Measurements from ENCODE around the gene FAM234B. TPM values are rescaled to one million over a fixed set of nuclear protein-coding genes. Genes with fewer than 3 reads are reported as not detected.

Gene FAM234B
- polyA plus RNA-seq, 1 of the 3 experiments (the other 2 are of a cell fraction), result 3.7 TPM

- Histone ChIP-seq H4K20me1 (ENCODE audit: insufficient read depth) (no peaks in the 10 kb centered on the region), H3K9me3 (no peaks in the 10 kb centered on the region), H3K36me3 (replicated peaks in 1 of 2; ENCODE audit: control insufficient read depth in 1 of 2, insufficient read depth in 2 of 2, low read length in 1 of 2) (peaks cover 0 to 11% of the 10 kb centered on the region in 2 experiments), H3F3A (replicated peaks; ENCODE audit: insufficient read depth) (no peaks in the 10 kb centered on the region), H3K9ac (no peak overlapping the region), H2AFZ (ENCODE audit: low read depth) (no peak overlapping the region), H3K4me2 (no peak overlapping the region), H3K79me2 (ENCODE audit: insufficient read depth) (no peaks in the 10 kb centered on the region), H3K27ac (ENCODE audit: low read depth in 2 of 2, low read length in 1 of 2) (no peak overlapping the region), H3K4me1 (ENCODE audit: control insufficient read depth in 1 of 2, insufficient read depth in 2 of 2, low read depth in 1 of 2, low read length in 1 of 2) (no peaks in the 10 kb centered on the region), H3K9me2 (no peaks in the 10 kb centered on the region), H3K27me3 (ENCODE audit: insufficient read depth) (no peaks in the 10 kb centered on the region), H3K4me3 (ENCODE audit: low read depth in 2 of 2, low read length in 1 of 2) (no peak overlapping the region)
- POLR2A ChIA-PET, result no interaction called here
- WGBS (ENCODE audit: low lambda C conversion rate), result 86% methylated on average over 2 of the region's 2 CpGs
- CTCF ChIA-PET, result interaction anchor here (1.2 kb wide), 1 partner anchor 146 kb away, joined by 6 read pairs; no protein-coding TSS in a partner anchor
- no peak for DNase-seq
- TF ChIP-seq JUND (IDR thresholded peaks at IDR 0.05) (no peak), ELF1 (IDR thresholded peaks at IDR 0.05) (no peak), RFX5 (IDR thresholded peaks at IDR 0.05; ENCODE audit: low read length) (no peak), GABPA (IDR thresholded peaks at IDR 0.05; ENCODE audit: low read depth) (no peak), MXI1 (IDR thresholded peaks at IDR 0.05; ENCODE audit: low read depth, low read length) (no peak), SIN3A (IDR thresholded peaks at IDR 0.05; ENCODE audit: borderline replicate concordance, low read depth, low read length) (no peak), USF2 (IDR thresholded peaks at IDR 0.05; ENCODE audit: borderline replicate concordance, low read depth, low read length) (no peak), GATA2 (CRISPR knock-in tag; IDR thresholded peaks at IDR 0.05) (no peak), POLR2AphosphoS5 (IDR thresholded peaks at IDR 0.05; ENCODE audit: low read depth, low read length) (no peak), RCOR1 (IDR thresholded peaks at IDR 0.05; ENCODE audit: low read length) (no peak), CHD2 (IDR thresholded peaks at IDR 0.05; ENCODE audit: low read length, partially characterized antibody) (no peak), YY1 (IDR thresholded peaks at IDR 0.05; ENCODE audit: low read depth) (no peak), FOXM1 (IDR thresholded peaks at IDR 0.05; ENCODE audit: low read depth) (no peak), EZH2phosphoT487 (IDR thresholded peaks at IDR 0.05; ENCODE audit: borderline replicate concordance, low read depth) (no peak)
- TF ChIP-seq, protein P1, sequence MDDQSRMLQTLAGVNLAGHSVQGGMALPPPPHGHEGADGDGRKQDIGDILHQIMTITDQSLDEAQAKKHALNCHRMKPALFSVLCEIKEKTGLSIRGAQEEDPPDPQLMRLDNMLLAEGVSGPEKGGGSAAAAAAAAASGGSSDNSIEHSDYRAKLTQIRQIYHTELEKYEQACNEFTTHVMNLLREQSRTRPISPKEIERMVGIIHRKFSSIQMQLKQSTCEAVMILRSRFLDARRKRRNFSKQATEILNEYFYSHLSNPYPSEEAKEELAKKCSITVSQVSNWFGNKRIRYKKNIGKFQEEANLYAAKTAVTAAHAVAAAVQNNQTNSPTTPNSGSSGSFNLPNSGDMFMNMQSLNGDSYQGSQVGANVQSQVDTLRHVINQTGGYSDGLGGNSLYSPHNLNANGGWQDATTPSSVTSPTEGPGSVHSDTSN (IDR thresholded peaks at IDR 0.05), result no peak
- TF ChIP-seq, protein P2, sequence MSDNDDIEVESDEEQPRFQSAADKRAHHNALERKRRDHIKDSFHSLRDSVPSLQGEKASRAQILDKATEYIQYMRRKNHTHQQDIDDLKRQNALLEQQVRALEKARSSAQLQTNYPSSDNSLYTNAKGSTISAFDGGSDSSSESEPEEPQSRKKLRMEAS (IDR thresholded peaks at IDR 0.05; ENCODE audit: low read depth), result no peak
- TF ChIP-seq, protein P3, sequence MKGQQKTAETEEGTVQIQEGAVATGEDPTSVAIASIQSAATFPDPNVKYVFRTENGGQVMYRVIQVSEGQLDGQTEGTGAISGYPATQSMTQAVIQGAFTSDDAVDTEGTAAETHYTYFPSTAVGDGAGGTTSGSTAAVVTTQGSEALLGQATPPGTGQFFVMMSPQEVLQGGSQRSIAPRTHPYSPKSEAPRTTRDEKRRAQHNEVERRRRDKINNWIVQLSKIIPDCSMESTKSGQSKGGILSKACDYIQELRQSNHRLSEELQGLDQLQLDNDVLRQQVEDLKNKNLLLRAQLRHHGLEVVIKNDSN (IDR thresholded peaks at IDR 0.05; ENCODE audit: borderline replicate concordance, low read depth), result no peak
- TF ChIP-seq, protein P4, sequence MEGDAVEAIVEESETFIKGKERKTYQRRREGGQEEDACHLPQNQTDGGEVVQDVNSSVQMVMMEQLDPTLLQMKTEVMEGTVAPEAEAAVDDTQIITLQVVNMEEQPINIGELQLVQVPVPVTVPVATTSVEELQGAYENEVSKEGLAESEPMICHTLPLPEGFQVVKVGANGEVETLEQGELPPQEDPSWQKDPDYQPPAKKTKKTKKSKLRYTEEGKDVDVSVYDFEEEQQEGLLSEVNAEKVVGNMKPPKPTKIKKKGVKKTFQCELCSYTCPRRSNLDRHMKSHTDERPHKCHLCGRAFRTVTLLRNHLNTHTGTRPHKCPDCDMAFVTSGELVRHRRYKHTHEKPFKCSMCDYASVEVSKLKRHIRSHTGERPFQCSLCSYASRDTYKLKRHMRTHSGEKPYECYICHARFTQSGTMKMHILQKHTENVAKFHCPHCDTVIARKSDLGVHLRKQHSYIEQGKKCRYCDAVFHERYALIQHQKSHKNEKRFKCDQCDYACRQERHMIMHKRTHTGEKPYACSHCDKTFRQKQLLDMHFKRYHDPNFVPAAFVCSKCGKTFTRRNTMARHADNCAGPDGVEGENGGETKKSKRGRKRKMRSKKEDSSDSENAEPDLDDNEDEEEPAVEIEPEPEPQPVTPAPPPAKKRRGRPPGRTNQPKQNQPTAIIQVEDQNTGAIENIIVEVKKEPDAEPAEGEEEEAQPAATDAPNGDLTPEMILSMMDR (IDR thresholded peaks at IDR 0.05), result no peak
Measured at GRCh38 chr12:13066014-13066413, 21.8 kb downstream of the FAM234B start.

All from SK-N-SH (cell line).